Stimulated activated CD8-positive, alpha-beta memory T cell treated with anti-CD3 and anti-CD28 coated beads, Interleukin-12 subunit alpha, Interleukin-12 subunit beta, amount 100 ng/mL, for 4 hours (primary cell): ENCODE results near the gene ZMYND8.

ENCODE experiments used
- DNase-seq: peaks from one replicate; pipeline ENCODE4 v3.0.0-alpha.2; 2020; ENCODE audit warnings: low read depth

ZMYND8 gene

GRCh38 chr20:47174456-47175243, 181.8 kb downstream of the ZMYND8 start:
- DNase-seq, result no peak

- no peak for DNase-seq
Measured at GRCh38 chr20:47173596-47174216, 182.8 kb downstream of the ZMYND8 start.

DNA sequence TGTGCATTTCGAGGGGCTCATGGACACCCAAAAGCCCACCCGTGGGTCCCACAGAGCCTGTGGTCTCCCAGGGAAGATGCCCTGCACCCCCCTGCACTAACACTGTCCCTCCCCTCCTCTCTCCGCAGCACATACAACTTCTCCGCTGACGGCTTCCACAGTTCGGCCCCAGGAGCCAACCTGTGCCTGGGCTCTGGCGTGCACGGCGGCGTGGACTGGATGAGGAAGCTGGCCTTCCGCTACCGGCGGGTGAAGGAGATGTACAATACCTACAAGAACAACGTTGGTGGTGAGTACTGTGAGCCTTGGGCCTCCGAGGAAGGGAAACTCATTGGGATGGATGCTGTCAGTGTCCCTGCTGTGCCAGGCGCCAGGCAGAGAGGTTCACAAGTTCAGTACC, 183.9 kb downstream of the ZMYND8 start:
- no peak for DNase-seq

GRCh38 chr20:47167846-47168245, 188.7 kb downstream of the ZMYND8 start:
- DNase-seq, result no peak

DNA sequence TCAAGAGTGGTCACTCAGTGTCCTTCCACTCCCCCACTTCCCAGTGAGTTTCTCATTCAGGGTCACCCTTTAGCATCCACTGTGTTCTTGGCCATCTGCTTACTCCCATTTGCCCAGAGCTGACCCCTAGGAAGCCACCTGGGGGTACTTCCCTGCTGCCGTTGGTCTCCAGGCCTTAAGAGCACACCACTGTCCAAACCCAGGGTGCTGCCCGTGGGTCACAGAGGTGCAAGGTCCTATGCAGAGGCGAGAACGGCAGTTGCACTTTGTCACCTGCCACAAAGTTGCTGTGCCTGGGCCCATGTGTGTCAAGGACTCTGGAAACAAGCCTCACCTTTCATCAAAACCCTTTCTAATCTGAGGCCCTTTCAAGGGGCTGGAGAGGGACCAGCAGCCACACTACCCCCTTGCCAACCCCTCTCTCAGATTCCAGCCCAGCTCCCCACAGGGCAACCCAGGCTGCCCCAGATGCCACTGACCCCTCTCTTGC, 191.1 kb downstream of the ZMYND8 start:
- DNase-seq, result no peak

- no peak for DNase-seq
Measured at GRCh38 chr20:47164140-47164539, 192.4 kb downstream of the ZMYND8 start.

DNA sequence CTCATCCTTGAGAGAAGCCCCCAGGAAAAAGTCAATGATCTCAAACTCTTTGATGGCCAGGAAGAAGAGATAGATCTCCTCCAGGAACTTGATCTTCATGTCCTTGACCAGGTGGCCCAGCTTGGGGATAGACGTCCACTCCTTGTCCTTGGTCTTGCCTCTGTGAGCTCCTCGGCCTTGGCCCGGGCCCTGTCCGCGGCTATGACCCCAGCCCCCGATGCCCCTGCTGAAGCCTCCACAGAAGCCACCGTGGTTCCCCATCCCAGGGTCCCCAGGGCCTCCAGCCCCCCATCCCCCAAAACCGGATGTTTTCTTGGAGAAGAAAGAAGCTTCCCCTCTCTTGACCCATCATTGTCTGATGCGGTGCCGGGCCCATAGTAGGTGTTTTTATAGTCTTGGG, 195.1 kb downstream of the ZMYND8 start:
- DNase-seq, result no peak

DNA sequence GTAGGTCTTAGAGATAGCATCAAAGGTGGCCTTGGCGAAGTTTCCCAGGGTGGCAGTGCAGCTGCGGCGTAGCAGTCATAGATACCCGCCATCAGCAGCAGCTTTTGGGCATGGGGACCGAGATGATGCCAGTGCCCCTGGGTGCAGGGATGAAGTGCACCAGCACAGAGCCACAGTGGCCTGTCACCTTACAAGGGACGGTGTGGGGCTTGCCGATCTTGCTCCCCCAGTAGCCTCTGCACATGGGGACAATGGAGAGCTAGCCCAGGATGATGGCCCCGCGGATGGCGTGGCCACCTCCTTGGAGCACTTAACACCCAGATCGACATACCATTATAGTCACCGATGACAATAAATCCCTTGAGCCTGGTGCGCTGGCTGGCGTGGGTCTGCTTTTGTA, 195.5 kb downstream of the ZMYND8 start:
- no peak for DNase-seq

GRCh38 chr20:47160240-47160639, 196.3 kb downstream of the ZMYND8 start:
- DNase-seq, result no peak
